Glutamatergic neuron (in vitro differentiated cells): ENCODE data around the gene WDR54. TPM values are rescaled to one million over a fixed set of nuclear protein-coding genes. Genes with fewer than 3 reads are reported as not detected.
"Not testable (repeated sequence)": the region's sequence is repeated elsewhere in the genome, so short reads cannot be mapped to it uniquely, and the experiment has no call there.

Experiments
- DNase-seq: peaks from one replicate; pipeline ENCODE4 v3.0.0; 2022
- H3K27ac Mint-ChIP-seq: one replicate; pipeline ENCODE4 v1.8.0; 2020; ENCODE audit warnings: mild to moderate bottlenecking, mixed read lengths, inconsistent platforms; ENCODE audit not compliant: unreplicated experiment
- H3K27me3 Mint-ChIP-seq: one replicate; pipeline ENCODE4 v1.8.0; 2020; ENCODE audit warnings: mild to moderate bottlenecking, moderate library complexity, mixed read lengths, inconsistent platforms; ENCODE audit not compliant: unreplicated experiment
- H3K36me3 Mint-ChIP-seq: one replicate; pipeline ENCODE4 v1.8.0; 2020; ENCODE audit warnings: mild to moderate bottlenecking, mixed read lengths, inconsistent platforms; ENCODE audit not compliant: unreplicated experiment
- H3K4me1 Mint-ChIP-seq: one replicate; pipeline ENCODE4 v1.8.0; 2020; ENCODE audit warnings: mild to moderate bottlenecking, low read depth, mixed read lengths, inconsistent platforms; ENCODE audit not compliant: unreplicated experiment
- H3K4me3 Mint-ChIP-seq: one replicate; pipeline ENCODE4 v1.8.0; 2020; ENCODE audit warnings: mild to moderate bottlenecking, mixed read lengths, inconsistent platforms; ENCODE audit not compliant: unreplicated experiment
- H3K9me3 Mint-ChIP-seq: one replicate; pipeline ENCODE4 v1.8.0; 2020; ENCODE audit warnings: mild to moderate bottlenecking, moderate library complexity, mixed read lengths, inconsistent platforms; ENCODE audit not compliant: unreplicated experiment
- total RNA-seq: library from RNA; stranded (reverse); fragmentation: NEBNext Ultra II Directional; extraction: Animal tissue kit (Norgen Biotek cat#: 25700); gene quantifications from one replicate; pipeline ENCODE4 v1.2.1, GENCODE V29; 2021; ENCODE audit not compliant: unreplicated experiment
- TF ChIP-seq, protein P1 (sequence below): fragments of 200-600 bp; sonication (generic); IDR thresholded peaks from one replicate; pipeline ENCODE4 v1.5.0; 2021; ENCODE audit not compliant: partially characterized antibody, unreplicated experiment

WDR54 gene
- total RNA-seq, 1 donor from 2014 or later: 29.5 TPM

DNA sequence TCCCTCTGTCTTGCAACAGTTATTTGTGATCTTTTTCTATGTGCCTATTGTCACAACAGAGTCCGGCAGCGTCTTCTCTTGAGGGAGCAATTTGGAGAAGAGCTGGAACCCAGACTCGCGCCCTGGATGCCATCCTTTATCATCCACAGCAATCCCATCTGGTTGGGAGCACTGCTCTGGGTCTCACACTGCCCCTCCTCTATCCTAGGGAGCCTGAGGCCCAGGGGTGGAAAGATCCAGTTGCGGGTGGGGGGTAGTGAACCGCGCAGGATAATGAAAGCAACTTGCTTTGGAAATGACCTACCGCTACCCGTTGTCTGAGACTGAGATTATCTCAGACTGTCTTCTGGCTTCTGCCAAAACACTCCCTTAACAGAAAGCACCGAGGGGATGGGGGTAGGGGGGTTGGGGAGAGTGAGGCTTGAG, 37.4 kb downstream of the WDR54 start:
- H3K36me3 Mint-ChIP-seq: no peaks in the 10 kb centered on the region
- no peak for DNase-seq
- peaks cover 20% of the 10 kb centered on the region for H3K4me1 Mint-ChIP-seq
- peaks cover 16% of the 10 kb centered on the region for H3K9me3 Mint-ChIP-seq
- peaks cover 22% of the 10 kb centered on the region for H3K27me3 Mint-ChIP-seq
- H3K4me3 Mint-ChIP-seq: peak overlapping the region; percentile 99
- TF ChIP-seq, protein P1, sequence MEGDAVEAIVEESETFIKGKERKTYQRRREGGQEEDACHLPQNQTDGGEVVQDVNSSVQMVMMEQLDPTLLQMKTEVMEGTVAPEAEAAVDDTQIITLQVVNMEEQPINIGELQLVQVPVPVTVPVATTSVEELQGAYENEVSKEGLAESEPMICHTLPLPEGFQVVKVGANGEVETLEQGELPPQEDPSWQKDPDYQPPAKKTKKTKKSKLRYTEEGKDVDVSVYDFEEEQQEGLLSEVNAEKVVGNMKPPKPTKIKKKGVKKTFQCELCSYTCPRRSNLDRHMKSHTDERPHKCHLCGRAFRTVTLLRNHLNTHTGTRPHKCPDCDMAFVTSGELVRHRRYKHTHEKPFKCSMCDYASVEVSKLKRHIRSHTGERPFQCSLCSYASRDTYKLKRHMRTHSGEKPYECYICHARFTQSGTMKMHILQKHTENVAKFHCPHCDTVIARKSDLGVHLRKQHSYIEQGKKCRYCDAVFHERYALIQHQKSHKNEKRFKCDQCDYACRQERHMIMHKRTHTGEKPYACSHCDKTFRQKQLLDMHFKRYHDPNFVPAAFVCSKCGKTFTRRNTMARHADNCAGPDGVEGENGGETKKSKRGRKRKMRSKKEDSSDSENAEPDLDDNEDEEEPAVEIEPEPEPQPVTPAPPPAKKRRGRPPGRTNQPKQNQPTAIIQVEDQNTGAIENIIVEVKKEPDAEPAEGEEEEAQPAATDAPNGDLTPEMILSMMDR: no peak
- H3K27ac Mint-ChIP-seq: peak overlapping the region; percentile 97

DNA sequence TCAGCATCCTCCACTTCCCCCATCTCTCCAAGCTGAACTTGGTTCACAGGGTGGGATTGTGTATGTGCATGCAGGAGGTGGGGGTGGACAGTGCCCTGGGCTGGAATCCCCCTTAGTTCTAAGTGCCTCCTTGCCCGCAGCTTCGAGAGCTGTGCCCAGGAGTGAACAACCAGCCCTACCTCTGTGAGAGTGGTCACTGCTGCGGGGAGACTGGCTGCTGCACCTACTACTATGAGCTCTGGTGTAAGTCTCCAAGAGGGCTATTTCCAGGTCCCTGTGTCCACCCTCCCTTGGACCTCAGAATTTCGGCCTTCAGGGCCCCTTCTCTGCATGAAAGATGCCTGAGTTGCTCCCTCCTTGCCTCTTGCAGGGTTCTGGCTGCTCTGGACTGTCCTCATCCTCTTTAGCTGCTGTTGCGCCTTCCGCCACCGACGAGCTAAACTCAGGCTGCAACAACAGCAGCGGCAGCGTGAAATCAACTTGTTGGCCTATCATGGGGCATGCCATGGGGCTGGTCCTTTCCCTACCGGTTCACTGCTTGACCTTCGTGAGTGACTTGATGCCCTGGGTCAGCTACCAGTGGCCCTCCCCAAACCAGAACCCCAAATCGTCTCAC, 38.1 kb downstream of the WDR54 start:
- not testable (repeated sequence) for H3K36me3 Mint-ChIP-seq, DNase-seq
- peak overlapping the region; percentile 97 for H3K27ac Mint-ChIP-seq

DNA sequence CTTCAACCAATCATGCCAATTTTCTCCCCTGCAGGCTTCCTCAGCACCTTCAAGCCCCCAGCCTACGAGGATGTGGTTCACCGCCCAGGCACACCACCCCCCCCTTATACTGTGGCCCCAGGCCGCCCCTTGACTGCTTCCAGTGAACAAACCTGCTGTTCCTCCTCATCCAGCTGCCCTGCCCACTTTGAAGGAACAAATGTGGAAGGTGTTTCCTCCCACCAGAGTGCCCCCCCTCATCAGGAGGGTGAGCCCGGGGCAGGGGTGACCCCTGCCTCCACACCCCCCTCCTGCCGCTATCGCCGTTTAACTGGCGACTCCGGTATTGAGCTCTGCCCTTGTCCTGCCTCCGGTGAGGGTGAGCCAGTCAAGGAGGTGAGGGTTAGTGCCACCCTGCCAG, 38.7 kb downstream of the WDR54 start:
- Mint-ChIP-seq H3K4me3 (peak overlapping the region; percentile 99), H3K9me3 (peaks cover 18% of the 10 kb centered on the region), H3K27me3 (peaks cover 23% of the 10 kb centered on the region), H3K4me1 (peaks cover 16% of the 10 kb centered on the region)
- H3K36me3 Mint-ChIP-seq, DNase-seq, H3K27ac Mint-ChIP-seq: not testable (repeated sequence)

More for the DNA sequence above, 38.1 kb downstream of the WDR54 start:
- Mint-ChIP-seq H3K4me1 (peaks cover 20% of the 10 kb centered on the region), H3K27me3 (peaks cover 25% of the 10 kb centered on the region), H3K4me3 (peak overlapping the region; percentile 99), H3K9me3 (peaks cover 18% of the 10 kb centered on the region)

DNA sequence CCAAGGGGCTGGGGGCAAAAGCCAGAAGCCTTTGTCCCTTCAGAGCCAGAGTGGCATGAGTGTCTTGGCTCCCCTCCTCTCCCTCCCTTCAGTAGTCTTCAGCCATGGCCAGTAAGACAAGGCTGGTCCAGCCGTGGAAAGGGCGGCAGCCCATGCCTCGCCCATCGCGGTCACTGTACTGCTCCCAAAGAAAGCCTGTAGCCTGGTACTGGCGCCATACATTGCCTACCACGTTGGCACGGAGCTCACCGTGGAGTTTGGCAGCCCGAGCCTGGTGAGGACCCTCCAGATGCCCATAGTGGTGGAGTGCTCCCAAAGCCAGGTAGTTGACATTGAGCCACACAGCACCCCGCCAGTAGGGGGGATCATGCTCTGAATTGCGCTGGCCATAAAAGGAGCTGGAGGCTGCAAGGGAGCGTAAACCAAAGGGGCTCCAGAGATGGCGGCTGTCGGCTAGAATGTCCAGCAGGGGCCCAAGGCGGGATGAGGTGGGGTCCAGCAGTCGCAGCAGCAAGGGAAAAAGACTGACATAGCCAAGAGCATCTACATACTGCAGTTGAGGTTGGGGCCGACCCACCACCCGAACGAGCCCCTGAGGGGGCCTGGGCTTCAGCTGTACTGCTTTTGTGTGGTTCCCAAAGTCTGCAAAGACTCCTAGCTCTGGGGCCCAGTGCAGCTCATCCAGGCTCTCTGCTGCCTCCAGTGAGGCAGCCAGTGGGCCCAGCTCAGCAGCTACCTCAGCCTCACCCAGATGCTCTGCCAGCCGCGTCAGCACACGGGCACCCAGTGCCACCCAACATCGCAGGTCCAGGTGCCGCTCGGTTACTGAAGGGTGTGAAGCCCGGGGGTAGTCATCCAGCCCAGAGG, 39.9 kb downstream of the WDR54 start:
- H3K4me1 Mint-ChIP-seq: peaks cover 8% of the 10 kb centered on the region
- H3K4me3 Mint-ChIP-seq: no peak overlapping the region
- H3K27me3 Mint-ChIP-seq: peaks cover 22% of the 10 kb centered on the region
- TF ChIP-seq, protein P1: peak; percentile 30
- peak; percentile 43 for DNase-seq
- no peak overlapping the region for H3K27ac Mint-ChIP-seq
- no peaks in the 10 kb centered on the region for H3K36me3 Mint-ChIP-seq
- peaks cover 14% of the 10 kb centered on the region for H3K9me3 Mint-ChIP-seq

DNA sequence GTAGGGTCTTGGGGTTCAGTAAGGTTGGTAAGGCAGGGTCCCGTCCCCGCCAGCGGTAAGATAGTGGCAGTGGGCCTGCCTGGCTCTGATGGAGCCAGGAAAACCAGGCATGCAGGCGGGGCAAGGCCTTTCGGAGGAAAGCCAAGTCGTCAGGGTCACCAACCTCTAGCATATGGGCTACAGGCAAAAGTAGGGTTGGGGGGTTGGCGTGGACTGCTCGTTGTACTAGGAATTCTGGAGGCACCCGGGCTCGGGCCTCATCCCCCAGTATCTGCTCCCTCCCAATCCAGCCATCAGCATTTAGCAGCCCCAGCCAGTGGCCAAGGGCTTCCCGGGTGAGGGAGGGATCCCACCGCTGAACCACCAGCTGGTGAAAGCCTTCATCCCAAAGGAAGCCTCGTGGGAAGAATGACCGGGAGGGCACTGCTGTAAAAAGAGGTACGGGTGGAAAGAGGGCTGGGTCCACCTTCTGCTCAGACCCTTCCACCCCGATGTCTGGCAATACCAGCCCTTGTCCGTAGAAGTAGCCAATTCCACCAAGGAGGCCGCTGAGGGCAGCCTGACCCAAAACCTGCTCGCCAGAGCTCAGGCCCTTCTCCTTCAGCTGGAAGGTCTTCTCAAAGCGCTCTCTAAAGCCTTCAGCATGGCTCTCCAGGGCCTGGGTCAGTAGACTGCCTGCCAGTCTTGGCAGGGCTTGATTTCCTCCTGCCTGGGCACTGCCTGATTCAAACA, 40.7 kb downstream of the WDR54 start:
- Mint-ChIP-seq H3K4me1 (peaks cover 8% of the 10 kb centered on the region), H3K9me3 (peaks cover 10% of the 10 kb centered on the region), H3K4me3 (no peak overlapping the region), H3K27ac (no peak overlapping the region), H3K27me3 (peaks cover 20% of the 10 kb centered on the region), H3K36me3 (no peaks in the 10 kb centered on the region)
- TF ChIP-seq, protein P1: no peak
- no peak for DNase-seq
